ENCODE measurements around the gene PHC2.

PHC2 gene

GRCh38 chr1:33343539-33343938, 87.4 kb downstream of the PHC2 start:
- no CpG with 5 or more reads among the region's 5 CpGs for WGBS (ENCODE audit: extremely low coverage, insufficient coverage, low lambda C conversion rate)
- H4K8ac ChIP-seq (ENCODE audit: low read depth, low read length), result no peak overlapping the region

GRCh38 chr1:33342041-33342723, 88.7 kb downstream of the PHC2 start:
- Histone ChIP-seq H3K79me1 (ENCODE audit: low read length) (peaks cover 6% of the 10 kb centered on the region), H3K9ac (ENCODE audit: low read length) (no peak overlapping the region), H3K4me3 (ENCODE audit: low read length) (no peak overlapping the region), H3K23ac (ENCODE audit: low read length) (no peak overlapping the region), H2AK5ac (ENCODE audit: low read length) (no peak overlapping the region), H3K36me3 (ENCODE audit: control insufficient read depth, insufficient read depth, low read length) (no peaks in the 10 kb centered on the region), H3K4me1 (ENCODE audit: control insufficient read depth, low read depth, low read length) (peaks cover 40% of the 10 kb centered on the region), H2BK15ac (replicated peaks; ENCODE audit: low read depth) (no peak overlapping the region), H3K27ac (ENCODE audit: low read depth, low read length) (no peak overlapping the region), H4K5ac (ENCODE audit: low read length) (no peak overlapping the region), H3K4me2 (ENCODE audit: low read length) (no peak overlapping the region), H4K8ac (ENCODE audit: low read depth, low read length) (no peak overlapping the region), H3K79me2 (ENCODE audit: control insufficient read depth, insufficient read depth, low read length) (no peaks in the 10 kb centered on the region), H3K27me3 (ENCODE audit: insufficient read depth, low read length, poor library complexity) (no peaks in the 10 kb centered on the region), H3K18ac (ENCODE audit: low read length) (peak overlapping the region; percentile 47), H2BK120ac (ENCODE audit: low read depth, low read length) (no peak overlapping the region), H3K56ac (ENCODE audit: low read length) (no peak overlapping the region), H3K4ac (ENCODE audit: low read depth, low read length) (no peak overlapping the region), H2BK5ac (ENCODE audit: low read length) (no peak overlapping the region)
- WGBS (ENCODE audit: extremely low coverage, insufficient coverage, low lambda C conversion rate), result no CpG with 5 or more reads among the region's 7 CpGs
- peak; percentile 69 for DNase-seq

More at GRCh38 chr1:33343539-33343938, 87.4 kb downstream of the PHC2 start:
- no peak overlapping the region for H3K4me2 ChIP-seq (ENCODE audit: low read length)
- no peak overlapping the region for H3K23ac ChIP-seq (ENCODE audit: low read length)
- H4K5ac ChIP-seq (ENCODE audit: low read length), result no peak overlapping the region
- H3K79me2 ChIP-seq (ENCODE audit: control insufficient read depth, insufficient read depth, low read length), result no peaks in the 10 kb centered on the region
- H3K4me3 ChIP-seq (ENCODE audit: low read length), result no peak overlapping the region
- H3K79me1 ChIP-seq (ENCODE audit: low read length), result peaks cover 4% of the 10 kb centered on the region
- no peak overlapping the region for H3K4ac ChIP-seq (ENCODE audit: low read depth, low read length)
- no peak overlapping the region for H3K27ac ChIP-seq (ENCODE audit: low read depth, low read length)
- H3K4me1 ChIP-seq (ENCODE audit: control insufficient read depth, low read depth, low read length), result peaks cover 36% of the 10 kb centered on the region
- no peak overlapping the region for H3K18ac ChIP-seq (ENCODE audit: low read length)
- H2BK120ac ChIP-seq (ENCODE audit: low read depth, low read length), result no peak overlapping the region
- H3K9ac ChIP-seq (ENCODE audit: low read length), result no peak overlapping the region
- no peak overlapping the region for H2AK5ac ChIP-seq (ENCODE audit: low read length)
- peaks cover 4% of the 10 kb centered on the region for H3K27me3 ChIP-seq (ENCODE audit: insufficient read depth, low read length, poor library complexity)
- no peak overlapping the region for H2BK15ac ChIP-seq (replicated peaks; ENCODE audit: low read depth)
- no peak for DNase-seq
- H3K56ac ChIP-seq (ENCODE audit: low read length), result no peak overlapping the region
- no peaks in the 10 kb centered on the region for H3K36me3 ChIP-seq (ENCODE audit: control insufficient read depth, insufficient read depth, low read length)
- H2BK5ac ChIP-seq (ENCODE audit: low read length), result no peak overlapping the region

- no peak overlapping the region for H3K27ac ChIP-seq (ENCODE audit: low read depth, low read length)
- no peak for DNase-seq
- H3K4me2 ChIP-seq (ENCODE audit: low read length), result no peak overlapping the region
- no peak overlapping the region for H2BK5ac ChIP-seq (ENCODE audit: low read length)
- H2AK5ac ChIP-seq (ENCODE audit: low read length), result no peak overlapping the region
- H3K4me3 ChIP-seq (ENCODE audit: low read length), result no peak overlapping the region
- no peaks in the 10 kb centered on the region for H3K36me3 ChIP-seq (ENCODE audit: control insufficient read depth, insufficient read depth, low read length)
- no peak overlapping the region for H4K8ac ChIP-seq (ENCODE audit: low read depth, low read length)
- H3K4me1 ChIP-seq (ENCODE audit: control insufficient read depth, low read depth, low read length), result peaks cover 36% of the 10 kb centered on the region
- H2BK15ac ChIP-seq (replicated peaks; ENCODE audit: low read depth), result no peak overlapping the region
- H3K4ac ChIP-seq (ENCODE audit: low read depth, low read length), result no peak overlapping the region
- no peak overlapping the region for H3K18ac ChIP-seq (ENCODE audit: low read length)
- no peak overlapping the region for H3K56ac ChIP-seq (ENCODE audit: low read length)
- H3K23ac ChIP-seq (ENCODE audit: low read length), result no peak overlapping the region
- H2BK120ac ChIP-seq (ENCODE audit: low read depth, low read length), result no peak overlapping the region
- no peak overlapping the region for H4K5ac ChIP-seq (ENCODE audit: low read length)
- no peaks in the 10 kb centered on the region for H3K79me2 ChIP-seq (ENCODE audit: control insufficient read depth, insufficient read depth, low read length)
- no CpG with 5 or more reads among the region's 6 CpGs for WGBS (ENCODE audit: extremely low coverage, insufficient coverage, low lambda C conversion rate)
- H3K9ac ChIP-seq (ENCODE audit: low read length), result no peak overlapping the region
- H3K27me3 ChIP-seq (ENCODE audit: insufficient read depth, low read length, poor library complexity), result no peaks in the 10 kb centered on the region
- H3K79me1 ChIP-seq (ENCODE audit: low read length), result peaks cover 6% of the 10 kb centered on the region
Measured at GRCh38 chr1:33341190-33341589, 89.7 kb downstream of the PHC2 start.

- Histone ChIP-seq H3K79me1 (ENCODE audit: low read length) (peaks cover 6% of the 10 kb centered on the region), H3K4ac (ENCODE audit: low read depth, low read length) (no peak overlapping the region), H2AK5ac (ENCODE audit: low read length) (no peak overlapping the region), H3K4me1 (ENCODE audit: control insufficient read depth, low read depth, low read length) (peaks cover 36% of the 10 kb centered on the region), H4K5ac (ENCODE audit: low read length) (no peak overlapping the region), H4K8ac (ENCODE audit: low read depth, low read length) (no peak overlapping the region), H3K79me2 (ENCODE audit: control insufficient read depth, insufficient read depth, low read length) (no peaks in the 10 kb centered on the region), H3K27me3 (ENCODE audit: insufficient read depth, low read length, poor library complexity) (no peaks in the 10 kb centered on the region), H3K4me2 (ENCODE audit: low read length) (no peak overlapping the region), H3K27ac (ENCODE audit: low read depth, low read length) (peak overlapping the region; percentile 76), H2BK120ac (ENCODE audit: low read depth, low read length) (no peak overlapping the region), H3K4me3 (ENCODE audit: low read length) (no peak overlapping the region), H3K56ac (ENCODE audit: low read length) (no peak overlapping the region), H3K36me3 (ENCODE audit: control insufficient read depth, insufficient read depth, low read length) (no peaks in the 10 kb centered on the region), H3K9ac (ENCODE audit: low read length) (no peak overlapping the region), H3K18ac (ENCODE audit: low read length) (no peak overlapping the region), H2BK15ac (replicated peaks; ENCODE audit: low read depth) (no peak overlapping the region), H2BK5ac (ENCODE audit: low read length) (no peak overlapping the region), H3K23ac (ENCODE audit: low read length) (no peak overlapping the region)
- DNase-seq, result peak; percentile 23
- WGBS (ENCODE audit: extremely low coverage, insufficient coverage, low lambda C conversion rate), result no CpG with 5 or more reads among the region's 2 CpGs
Measured at GRCh38 chr1:33339413-33339812, 91.5 kb downstream of the PHC2 start.

- H4K5ac ChIP-seq (ENCODE audit: low read length), result peak overlapping the region; percentile 73
- peak overlapping the region; percentile 0 for H3K4ac ChIP-seq (ENCODE audit: low read depth, low read length)
- H3K4me3 ChIP-seq (ENCODE audit: low read length), result no peak overlapping the region
- H2AK5ac ChIP-seq (ENCODE audit: low read length), result no peak overlapping the region
- H3K9ac ChIP-seq (ENCODE audit: low read length), result no peak overlapping the region
- H2BK5ac ChIP-seq (ENCODE audit: low read length), result no peak overlapping the region
- no peaks in the 10 kb centered on the region for H3K36me3 ChIP-seq (ENCODE audit: control insufficient read depth, insufficient read depth, low read length)
- H2BK120ac ChIP-seq (ENCODE audit: low read depth, low read length), result no peak overlapping the region
- DNase-seq, result peak; percentile 94
- H3K56ac ChIP-seq (ENCODE audit: low read length), result peak overlapping the region; percentile 63
- peaks cover 6% of the 10 kb centered on the region for H3K79me1 ChIP-seq (ENCODE audit: low read length)
- H3K18ac ChIP-seq (ENCODE audit: low read length), result peak overlapping the region; percentile 52
- no peaks in the 10 kb centered on the region for H3K27me3 ChIP-seq (ENCODE audit: insufficient read depth, low read length, poor library complexity)
- WGBS (ENCODE audit: extremely low coverage, insufficient coverage, low lambda C conversion rate), result no CpG with 5 or more reads among the region's 14 CpGs
- no peak overlapping the region for H2BK15ac ChIP-seq (replicated peaks; ENCODE audit: low read depth)
- H3K4me2 ChIP-seq (ENCODE audit: low read length), result no peak overlapping the region
- H3K79me2 ChIP-seq (ENCODE audit: control insufficient read depth, insufficient read depth, low read length), result no peaks in the 10 kb centered on the region
- H3K4me1 ChIP-seq (ENCODE audit: control insufficient read depth, low read depth, low read length), result peaks cover 36% of the 10 kb centered on the region
- H3K27ac ChIP-seq (ENCODE audit: low read depth, low read length), result peak overlapping the region; percentile 76
- H4K8ac ChIP-seq (ENCODE audit: low read depth, low read length), result no peak overlapping the region
- H3K23ac ChIP-seq (ENCODE audit: low read length), result no peak overlapping the region
Measured at GRCh38 chr1:33338440-33339211, 92.3 kb downstream of the PHC2 start.
